ENCODE measurements around the gene ZNF70.
"Not testable (repeated sequence)": the region's sequence is repeated elsewhere in the genome, so short reads cannot be mapped to it uniquely, and the experiment has no call there.

The ZNF70 gene

GRCh38 chr22:23756891-23757290 lies 6.0 kb upstream of the ZNF70 start:
- no peak for DNase-seq (ENCODE audit: low spot score)

DNA sequence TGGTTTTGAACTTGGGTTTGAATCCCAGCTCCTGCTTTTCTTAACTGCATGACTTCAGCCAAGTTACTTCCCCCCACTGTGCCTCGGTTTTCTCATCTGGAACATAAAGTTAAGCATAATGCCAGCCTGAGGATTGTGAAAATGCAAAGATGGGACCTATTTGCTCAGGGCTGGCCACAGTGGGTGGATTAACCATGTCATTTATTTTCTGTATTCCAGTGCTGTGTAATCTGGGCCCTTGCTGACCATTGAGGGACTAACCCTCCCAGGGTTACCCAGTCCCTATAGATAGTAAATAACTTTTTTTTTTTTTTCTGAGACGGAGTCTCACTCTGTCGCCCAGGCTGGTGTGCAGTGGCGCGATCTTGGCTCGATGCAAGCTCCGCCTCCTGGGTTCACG lies 4.8 kb upstream of the ZNF70 start:
- no peak for DNase-seq (ENCODE audit: low spot score)

- DNase-seq (ENCODE audit: low spot score), result no peak
Measured at GRCh38 chr22:23754980-23755636, 4.2 kb upstream of the ZNF70 start.

GRCh38 chr22:23754220-23754919 lies 3.5 kb upstream of the ZNF70 start, which contains the start of gene VPREB3:
VPREB3 (minus strand) TSS chr22:23754425; CDS start chr22:23754363, 62 bp downstream.
- no peak for DNase-seq (ENCODE audit: low spot score)

DNA sequence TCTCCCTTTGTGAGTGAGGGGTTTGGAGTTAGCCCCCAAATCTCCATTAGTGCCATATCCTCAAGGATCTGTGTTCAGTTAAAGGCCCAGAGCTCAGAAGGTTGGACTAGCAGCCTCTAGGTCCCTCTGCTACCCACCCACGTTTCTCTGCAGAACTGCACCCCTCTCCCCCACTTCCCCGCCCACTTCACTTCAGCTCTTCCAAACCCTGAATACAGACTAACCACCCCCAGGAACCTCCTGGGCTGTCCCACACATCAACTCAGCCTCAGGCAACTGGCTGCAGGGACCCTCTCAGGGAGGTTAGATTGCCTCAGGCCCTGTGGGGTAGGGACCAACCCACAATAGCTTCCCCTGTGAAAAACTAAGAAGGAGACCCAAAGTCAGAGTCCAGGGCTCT lies 2.5 kb upstream of the ZNF70 start:
- no peak for DNase-seq (ENCODE audit: low spot score)

- no peak for DNase-seq (ENCODE audit: low spot score)
Measured at GRCh38 chr22:23752750-23753149, 1.8 kb upstream of the ZNF70 start.

DNA sequence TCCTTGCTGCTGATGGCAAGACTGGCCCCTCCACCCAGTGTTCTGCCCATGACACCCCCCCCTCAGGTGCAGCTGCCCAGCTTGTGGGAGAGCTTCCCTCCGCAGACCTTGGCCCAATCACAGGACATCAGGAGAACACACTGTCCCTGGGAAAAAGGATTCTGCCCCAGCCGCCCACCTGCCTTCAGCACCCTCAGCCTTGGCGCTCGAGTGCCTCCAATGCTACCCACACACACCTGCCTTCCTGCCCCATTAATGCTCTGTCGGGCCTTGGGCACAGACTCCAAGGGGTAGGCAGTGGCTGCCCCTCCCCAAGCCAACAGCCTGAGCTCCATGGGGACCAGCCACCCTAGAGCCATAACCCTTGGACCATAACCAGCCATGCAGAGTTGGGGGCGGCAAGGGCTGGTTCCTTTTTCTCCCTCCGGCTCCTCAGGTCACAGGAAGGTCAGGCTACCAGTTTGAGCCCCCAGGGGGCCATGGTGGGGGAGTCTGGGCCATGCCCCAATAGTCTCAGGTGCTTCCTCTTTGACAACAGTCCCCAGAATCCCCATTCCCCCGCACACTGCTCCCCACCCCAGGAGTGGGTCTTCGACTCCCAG lies 1.3 kb upstream of the ZNF70 start:
- DNase-seq (ENCODE audit: low spot score), result no peak

GRCh38 chr22:23751441-23751996 lies 607 bp upstream of the ZNF70 start:
- no peak for DNase-seq (ENCODE audit: low spot score)

DNA sequence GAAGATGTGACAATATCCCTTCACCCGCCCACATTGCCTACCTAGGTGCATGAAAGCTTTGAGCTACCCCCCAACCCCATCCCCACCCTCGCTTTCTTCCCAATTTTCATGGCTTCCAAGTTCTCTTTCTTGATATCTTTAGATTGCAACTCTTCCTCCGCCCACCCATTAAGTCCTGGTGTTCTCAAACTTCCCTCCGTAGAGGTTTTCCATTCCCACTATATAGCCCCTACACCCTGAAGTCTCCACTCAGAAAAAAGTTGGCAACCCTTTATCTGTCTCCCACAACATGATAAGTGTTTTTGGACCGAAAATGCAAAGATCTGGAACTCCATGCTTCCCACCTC lies 572 bp downstream of the ZNF70 start:
- no peak for DNase-seq (ENCODE audit: low spot score)

DNA sequence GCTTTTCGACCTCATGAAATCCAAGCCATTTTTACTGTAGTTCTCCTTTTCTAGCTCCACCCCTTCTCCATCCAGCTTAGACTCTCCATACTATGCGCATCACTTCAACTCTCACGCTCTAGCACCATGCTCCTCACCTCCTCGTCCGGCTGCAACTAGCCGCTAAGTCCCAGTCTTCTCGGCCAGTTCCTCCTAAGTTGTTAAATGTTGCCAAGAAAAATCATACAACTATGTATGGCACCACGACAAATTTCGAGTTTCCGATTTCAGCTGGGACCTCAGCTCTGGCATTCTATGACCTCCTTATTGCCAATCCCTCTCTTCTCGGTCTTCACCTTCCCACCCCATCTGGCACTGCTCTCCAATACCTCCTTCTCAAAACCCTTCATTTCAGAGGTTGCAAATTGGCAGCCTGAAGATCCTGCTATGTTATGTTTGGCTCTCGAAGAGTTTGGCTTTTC lies 1.0 kb downstream of the ZNF70 start:
- no peak for DNase-seq (ENCODE audit: low spot score)

- DNase-seq (ENCODE audit: low spot score), result no peak
Measured at GRCh38 chr22:23745791-23746190, 5.1 kb downstream of the ZNF70 start.

DNA sequence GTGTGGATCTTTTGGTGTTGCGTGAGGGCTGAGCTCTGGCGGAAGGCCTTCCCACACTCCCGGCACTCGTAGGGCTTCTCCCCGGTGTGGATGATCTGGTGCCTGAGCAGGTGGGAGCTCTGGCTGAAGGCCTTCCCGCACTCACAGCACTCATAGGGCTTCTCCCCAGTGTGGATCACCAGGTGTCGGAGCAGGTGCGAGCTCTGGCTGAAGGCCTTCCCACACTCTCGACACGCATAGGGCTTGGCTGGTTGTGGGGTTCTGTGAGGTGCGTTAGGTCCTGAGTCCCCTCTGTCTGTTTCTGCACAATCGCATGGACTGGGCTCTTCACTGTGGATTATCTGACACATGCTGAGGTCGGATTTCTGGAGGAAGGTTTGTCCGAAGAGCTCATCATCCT lies 6.4 kb downstream of the ZNF70 start:
- DNase-seq (ENCODE audit: low spot score), result no peak

DNA sequence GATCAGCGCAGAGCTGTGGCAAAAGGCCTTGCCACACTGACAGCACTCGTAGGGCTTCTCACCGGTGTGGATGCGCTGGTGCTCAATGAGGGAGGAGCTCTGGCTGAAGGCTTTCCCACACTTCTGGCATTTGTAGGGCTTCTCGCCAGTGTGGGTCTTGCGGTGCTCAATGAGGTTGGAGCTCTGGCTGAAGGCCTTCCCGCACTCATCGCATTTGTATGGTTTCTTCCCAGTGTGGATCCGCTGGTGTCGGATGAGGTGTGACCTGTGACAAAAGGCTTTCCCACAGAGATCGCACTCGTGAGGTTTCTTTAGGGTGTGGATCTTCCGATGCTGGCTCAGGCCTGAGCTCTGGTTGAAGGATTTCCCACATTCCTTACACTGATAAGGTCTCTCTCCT lies 6.9 kb downstream of the ZNF70 start:
- DNase-seq (ENCODE audit: low spot score), result no peak

- no peak for DNase-seq (ENCODE audit: low spot score)
Measured at GRCh38 chr22:23743303-23743705, 7.6 kb downstream of the ZNF70 start.

DNA sequence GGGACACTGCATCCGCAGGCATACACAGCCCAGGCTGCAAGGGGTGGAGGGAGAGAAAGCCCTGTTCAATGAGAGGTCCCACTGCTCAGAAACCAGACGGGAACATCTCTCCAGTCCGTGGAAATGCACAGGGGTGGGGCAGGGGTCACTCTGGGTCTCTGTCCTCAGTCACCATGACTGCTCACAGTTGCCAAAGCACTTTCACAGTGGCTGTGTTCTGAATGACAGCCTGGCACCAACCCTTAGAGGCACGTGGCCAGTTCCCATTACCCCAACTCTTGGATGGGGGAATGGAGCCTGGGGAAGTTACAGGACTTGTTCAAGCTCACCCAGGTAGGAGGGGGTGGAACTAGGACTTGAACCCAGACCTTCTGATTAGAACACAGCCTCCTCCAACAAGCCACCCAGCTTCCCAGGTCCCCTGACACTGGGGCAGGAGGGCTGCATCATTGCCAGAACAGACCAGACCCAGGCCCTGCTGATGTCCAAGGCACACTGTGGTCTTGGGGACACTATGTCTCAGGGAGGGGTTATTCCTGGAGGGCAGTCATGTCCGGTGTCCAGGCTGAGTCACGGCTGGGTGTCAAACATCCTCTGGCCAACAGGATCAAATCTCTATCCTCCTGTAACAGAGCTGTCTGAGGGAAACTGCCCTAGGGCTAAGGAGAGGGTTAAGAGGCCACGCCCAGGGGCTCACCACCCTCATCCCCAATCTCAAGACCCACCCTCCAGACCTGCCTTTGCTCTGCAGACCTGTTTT lies 8.2 kb downstream of the ZNF70 start:
- DNase-seq (ENCODE audit: low spot score), result no peak

GRCh38 chr22:23737696-23738095 lies 13.2 kb downstream of the ZNF70 start:
- DNase-seq (ENCODE audit: low spot score), result no peak

DNA sequence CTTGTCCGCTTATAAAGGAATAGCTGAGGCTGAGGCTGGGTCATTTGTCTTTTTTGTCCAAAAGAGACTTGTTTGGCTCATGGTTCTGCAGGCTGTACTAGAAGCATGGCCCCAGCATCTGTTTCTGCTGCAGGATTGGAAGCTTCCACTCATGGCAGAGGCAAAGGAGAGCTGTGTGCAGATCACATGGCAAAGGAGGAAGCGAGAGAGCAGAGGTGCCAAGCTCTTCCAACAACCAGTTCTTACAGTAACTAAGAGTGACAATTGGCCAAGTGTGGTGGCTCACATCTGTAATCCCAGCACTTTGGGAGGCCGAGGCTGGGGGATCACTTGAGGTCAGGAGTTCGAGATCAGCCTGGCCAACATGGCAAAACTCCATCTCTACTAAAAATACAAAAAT lies 22.8 kb downstream of the ZNF70 start:
- DNase-seq (ENCODE audit: low spot score), result not testable (repeated sequence)

GRCh38 chr22:23722724-23723123 lies 28.2 kb downstream of the ZNF70 start:
- DNase-seq (ENCODE audit: low spot score), result no peak

- DNase-seq (ENCODE audit: low spot score), result no peak
Measured at GRCh38 chr22:23722160-23722559, 28.8 kb downstream of the ZNF70 start.

- no peak for DNase-seq (ENCODE audit: low spot score)
Measured at GRCh38 chr22:23720855-23721254, 30.1 kb downstream of the ZNF70 start.

DNA sequence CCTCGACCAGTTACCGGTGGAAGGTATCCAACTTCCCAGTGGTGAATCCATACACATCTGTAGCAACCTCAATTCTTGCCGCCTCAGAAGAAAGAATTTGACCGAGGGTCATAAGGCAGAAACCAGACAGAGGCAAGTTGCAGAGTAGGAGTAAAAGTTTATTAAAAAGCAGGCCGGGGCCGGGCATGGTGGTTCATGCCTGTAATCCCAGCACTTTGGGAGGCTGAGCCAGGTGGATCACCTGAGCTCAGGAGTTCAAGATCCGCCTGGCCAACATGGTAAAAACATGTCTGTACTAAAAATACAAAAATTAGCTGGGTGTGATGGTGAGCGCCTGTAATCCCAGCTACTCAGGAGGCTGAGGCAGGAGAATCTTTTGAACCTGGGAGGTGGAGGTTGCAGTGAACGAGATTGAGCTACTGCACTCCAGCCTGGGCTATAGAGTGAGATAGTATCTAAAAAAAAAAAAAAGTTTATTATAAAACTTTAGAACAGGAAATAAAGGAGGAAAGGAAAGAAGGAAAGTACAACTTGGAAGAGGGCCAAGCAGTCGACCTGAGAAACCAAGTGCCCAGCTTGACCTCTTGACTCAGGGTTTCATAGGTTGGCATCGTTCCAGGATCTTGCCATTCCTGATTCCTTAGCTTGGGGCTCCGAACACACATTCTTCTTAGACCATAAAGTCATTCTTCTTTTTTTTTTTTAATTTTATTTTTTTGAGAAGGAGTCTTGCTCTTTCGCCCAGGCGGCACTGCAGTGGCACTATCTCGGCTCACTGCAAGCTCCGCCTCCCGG lies 32.3 kb downstream of the ZNF70 start:
- no peak for DNase-seq (ENCODE audit: low spot score)

Measured in AG08396 (cell line).